IMR-90 (cell line): Measurements from ENCODE around the gene NRL. TPM values are rescaled to one million over a fixed set of nuclear protein-coding genes. Genes with fewer than 3 reads are reported as not detected.

Experiments used
- ATAC-seq: fragments of 200-7000 bp; cut with Tn5 transposase; 2 replicates; pipeline ENCODE4 v1.9.1; 2020; ENCODE audit warnings: low read depth, mild to moderate bottlenecking, moderate library complexity
- BruUV-seq: library from RNA; stranded (reverse); fragments of 400-500 nt; replicated peaks from 2 replicates; lab custom pipeline; 2021; lab: Mats Ljungman, UMichigan
- CTCF ChIA-PET: fragments of 300-600 bp; formaldehyde crosslinking; extraction: SDS; loops from one replicate; lab custom pipeline; 2021; ENCODE audit warnings: antibody characterized with exemption; lab: Yijun Ruan, JAX
- POLR2A ChIA-PET: fragments of 300-600 bp; sonication (Branson Sonifier 250); formaldehyde crosslinking; loops from one replicate; lab custom pipeline; 2022; ENCODE audit warnings: antibody characterized with exemption; ENCODE audit not compliant: unreplicated experiment; lab: Charles Lee
- DNase-seq: peaks from one replicate; pipeline ENCODE4 v3.0.0; 2013
- H2AFZ ChIP-seq: replicated peaks from 2 replicates; pipeline ENCODE3; 2013; ENCODE audit warnings: low read length, mild to moderate bottlenecking; ENCODE audit not compliant: poor library complexity
- H2AK5ac ChIP-seq: 2 replicates; pipeline ENCODE4 v1.6.1; 2013; ENCODE audit warnings: low read depth, low read length, inconsistent platforms
- H2AK9ac ChIP-seq: replicated peaks from 2 replicates; pipeline ENCODE3; 2013; ENCODE audit warnings: mild to moderate bottlenecking, low read depth, low read length, moderate library complexity; ENCODE audit not compliant: poor library complexity
- H2BK120ac ChIP-seq: 2 replicates; pipeline ENCODE4 v1.6.1; 2013; ENCODE audit warnings: low read depth, low read length, inconsistent platforms
- H2BK15ac ChIP-seq: 3 replicates; pipeline ENCODE4 v1.6.1; 2013; ENCODE audit warnings: low read depth, low read length, inconsistent platforms
- H2BK20ac ChIP-seq: 2 replicates; pipeline ENCODE4 v1.6.1; 2013; ENCODE audit warnings: low read depth, mild to moderate bottlenecking, inconsistent platforms, low read length, moderate library complexity
- H2BK5ac ChIP-seq: 2 replicates; pipeline ENCODE4 v1.6.1; 2013; ENCODE audit warnings: mild to moderate bottlenecking, low read depth, low read length, inconsistent platforms; ENCODE audit not compliant: poor library complexity, severe bottlenecking
- H3K14ac ChIP-seq: replicated peaks from 2 replicates; pipeline ENCODE4 v1.6.1; 2013; ENCODE audit warnings: low read depth, low read length, inconsistent platforms
- H3K18ac ChIP-seq: 2 replicates; pipeline ENCODE4 v1.6.1; 2013; ENCODE audit warnings: low read depth, low read length, control low read depth
- H3K23ac ChIP-seq: 2 replicates; pipeline ENCODE4 v1.6.1; 2013; ENCODE audit warnings: low read depth, low read length, inconsistent platforms
- H3K27ac ChIP-seq: 2 replicates; pipeline ENCODE4 v1.5.1; 2013; ENCODE audit warnings: mild to moderate bottlenecking, control low read depth, low read length; ENCODE audit not compliant: insufficient read depth
- H3K27me3 ChIP-seq: 2 replicates; pipeline ENCODE4 v1.6.1; 2013; ENCODE audit warnings: low read length; ENCODE audit not compliant: control insufficient read depth, insufficient read depth
- H3K36me3 ChIP-seq: 2 replicates; pipeline ENCODE4 v1.6.1; 2013; ENCODE audit warnings: low read length, mixed read lengths; ENCODE audit not compliant: control insufficient read depth, insufficient read depth
- H3K4ac ChIP-seq: 2 replicates; pipeline ENCODE4 v1.6.1; 2013; ENCODE audit warnings: low read depth, low read length, inconsistent platforms
- H3K4me1 ChIP-seq: 2 replicates; pipeline ENCODE4 v1.6.1; 2013; ENCODE audit warnings: low read length, mixed read lengths; ENCODE audit not compliant: control insufficient read depth, insufficient read depth
- H3K4me2 ChIP-seq: 2 replicates; pipeline ENCODE4 v1.6.1; 2013; ENCODE audit warnings: low read depth, mild to moderate bottlenecking, control low read depth, low read length, moderate library complexity
- H3K4me3 ChIP-seq: 2 replicates; pipeline ENCODE4 v1.5.1; 2013; ENCODE audit warnings: low read depth, mild to moderate bottlenecking, control low read depth, low read length, moderate library complexity; ENCODE audit not compliant: insufficient read depth
- H3K56ac ChIP-seq: 2 replicates; pipeline ENCODE4 v1.6.1; 2013; ENCODE audit warnings: low read length, inconsistent platforms; ENCODE audit not compliant: insufficient read depth; ENCODE audit errors: extremely low read depth
- H3K79me1 ChIP-seq, 2 experiments: 2 replicates each; pipeline ENCODE4 v1.6.1; 2013; ENCODE audit warnings: low read length in 2 of 2, inconsistent platforms in 1 of 2, low read depth in 1 of 2
- H3K9ac ChIP-seq: 2 replicates; pipeline ENCODE4 v1.6.1; 2013; ENCODE audit warnings: low read depth, low read length, control low read depth
- H3K9me1 ChIP-seq: 2 replicates; pipeline ENCODE4 v1.6.1; 2013; ENCODE audit warnings: low read length, inconsistent platforms; ENCODE audit not compliant: insufficient read depth
- H3K9me3 ChIP-seq: 2 replicates; pipeline ENCODE4 v1.6.1; 2013; ENCODE audit warnings: low read length; ENCODE audit not compliant: control insufficient read depth, insufficient read depth
- H4K20me1 ChIP-seq: 2 replicates; pipeline ENCODE4 v1.6.1; 2013; ENCODE audit warnings: low read length, inconsistent platforms; ENCODE audit not compliant: insufficient read depth
- H4K5ac ChIP-seq: 2 replicates; pipeline ENCODE4 v1.6.1; 2013; ENCODE audit warnings: mild to moderate bottlenecking, low read depth, low read length, control low read depth
- H4K8ac ChIP-seq, 2 experiments: 2 replicates each; pipeline ENCODE4 v1.6.1; 2013; ENCODE audit warnings: low read depth in 2 of 2, low read length in 2 of 2, control low read depth in 1 of 2, inconsistent platforms in 1 of 2
- H4K91ac ChIP-seq: 2 replicates; pipeline ENCODE4 v1.6.1; 2013; ENCODE audit warnings: low read depth, low read length, inconsistent platforms; ENCODE audit not compliant: insufficient read depth
- BHLHE40 ChIP-seq: fragments of 150-350 bp; IDR thresholded peaks from 2 replicates; pipeline ENCODE4 v1.6.1; 2016; ENCODE audit warnings: mild to moderate bottlenecking, low read depth, low read length
- CEBPB ChIP-seq: IDR thresholded peaks from 2 replicates; pipeline ENCODE4 v1.6.1; 2012; ENCODE audit warnings: low read depth, low read length, improper control_type of control experiment
- CTCF ChIP-seq: conservative IDR thresholded peaks from 2 replicates; pipeline ENCODE4 v1.5.1; 2012; ENCODE audit warnings: mild to moderate bottlenecking, low read depth, low read length, improper control_type of control experiment
- ELK1 ChIP-seq: fragments of 150-350 bp; IDR thresholded peaks from 2 replicates; pipeline ENCODE4 v1.6.1; 2016; ENCODE audit warnings: low read depth, mild to moderate bottlenecking, low read length, moderate library complexity, borderline replicate concordance
- MAFK ChIP-seq: IDR thresholded peaks from 2 replicates; pipeline ENCODE4 v1.6.1; 2012; ENCODE audit warnings: low read depth, low read length, improper control_type of control experiment
- MAZ ChIP-seq: IDR thresholded peaks from 2 replicates; pipeline ENCODE4 v1.6.1; 2012; ENCODE audit warnings: low read depth, mild to moderate bottlenecking, low read length, improper control_type of control experiment, moderate library complexity, borderline replicate concordance
- MXI1 ChIP-seq: IDR thresholded peaks from 2 replicates; pipeline ENCODE4 v1.6.1; 2012; ENCODE audit warnings: low read depth, mild to moderate bottlenecking, low read length, moderate library complexity, borderline replicate concordance
- NFE2L2 ChIP-seq: fragments of 150-350 bp; IDR thresholded peaks from 2 replicates; pipeline ENCODE4 v1.6.1; 2016; ENCODE audit warnings: low read depth, mild to moderate bottlenecking, low read length
- POLR2A ChIP-seq: IDR thresholded peaks from 2 replicates; pipeline ENCODE4 v1.6.1; 2012; ENCODE audit warnings: mild to moderate bottlenecking, low read depth, low read length
- RAD21 ChIP-seq: IDR thresholded peaks from 2 replicates; pipeline ENCODE4 v1.6.1; 2012; ENCODE audit warnings: low read length, improper control_type of control experiment
- RCOR1 ChIP-seq: IDR thresholded peaks from 2 replicates; pipeline ENCODE4 v1.6.1; 2012; ENCODE audit warnings: mild to moderate bottlenecking, low read length, improper control_type of control experiment; ENCODE audit not compliant: insufficient replicate concordance
- RFX5 ChIP-seq: IDR thresholded peaks from 2 replicates; pipeline ENCODE4 v1.8.0; 2012; ENCODE audit warnings: low read depth, mild to moderate bottlenecking, low read length, moderate library complexity
- SMC3 ChIP-seq: fragments of 150-350 bp; IDR thresholded peaks from 2 replicates; pipeline ENCODE4 v1.6.1; 2016; ENCODE audit warnings: low read depth, mild to moderate bottlenecking, antibody characterized with exemption, low read length, moderate library complexity
- USF2 ChIP-seq: fragments of 150-350 bp; IDR thresholded peaks from 2 replicates; pipeline ENCODE4 v1.6.1; 2017; ENCODE audit warnings: mild to moderate bottlenecking, antibody characterized with exemption, low read length, low read depth
- WGBS, 2 experiments: methylation state at CpG; one replicate each; pipeline versions ENCODE4 v1.1.5 to v1.1.7; 2013; ENCODE audit warnings: missing lambda C conversion rate in 2 of 2; ENCODE audit not compliant: insufficient read length in 1 of 2; ENCODE audit errors: extremely low coverage in 2 of 2; 5-methylcytosine and 5-hydroxymethylcytosine counted together
- dilution Hi-C: fragments of 300-500 bp; cut with HindIII; formaldehyde crosslinking; loops from one replicate; pipeline ENCODE4 v1.14.3; 2018; ENCODE audit warnings: low sequenced_read_pairs; ENCODE audit not compliant: unreplicated experiment
- in situ Hi-C: fragments of 300-500 bp; cut with MboI; formaldehyde crosslinking; loops from 3 replicates; pipeline ENCODE4 v1.14.3; 2019; ENCODE audit warnings: low sequenced_read_pairs, inconsistent platforms, mixed read lengths
- intact Hi-C: fragments of 100-400 bp; cut with micrococcal nuclease; formaldehyde crosslinking; loops from 2 replicates; pipeline ENCODE4 v1.10.0; 2022
- polyA plus RNA-seq, 3 experiments: library from polyadenylated mRNA; depleted of rRNA; stranded (reverse); fragments of >200 nt; gene quantifications; 2 replicates each; pipeline ENCODE4 v1.2.3, GENCODE V29; 2012; ENCODE audit warnings: low replicate concordance in 1 of 3
- total RNA-seq: library from RNA; depleted of rRNA; stranded (reverse); fragments of >200 nt; gene quantifications from 2 replicates; pipeline ENCODE4 v1.2.3, GENCODE V29; 2012

NRL gene
- total and polyA plus RNA-seq, 2 of the 4 experiments (the other 2 are of a cell fraction): 0.18 to 0.70 TPM

GRCh38 chr14:24075485-24076301 is 39.1 kb downstream of the NRL start:
- no peaks in the 10 kb centered on the region for H3K9me1 ChIP-seq
- dilution Hi-C loops: no loop called here
- no peak overlapping the region for H2BK20ac ChIP-seq
- in situ Hi-C loops: no loop called here
- H2AK5ac ChIP-seq: no peak overlapping the region
- intact Hi-C loops: no loop called here
- ATAC-seq: no peak
- H4K8ac ChIP-seq: no peak overlapping the region
- H4K91ac ChIP-seq: no peak overlapping the region
- no peaks in the 10 kb centered on the region for H3K79me1 ChIP-seq
- no peak overlapping the region for H2BK15ac ChIP-seq
- TF ChIP-seq RCOR1 (no peak), BHLHE40 (no peak), MAFK (no peak), CEBPB (no peak), RAD21 (no peak), SMC3 (no peak), POLR2A (no peak), MAZ (no peak), ELK1 (no peak), CTCF (no peak), RFX5 (no peak), NFE2L2 (no peak), MXI1 (no peak), USF2 (no peak)
- H2AK9ac ChIP-seq: no peak overlapping the region
- no peak overlapping the region for H2AFZ ChIP-seq
- WGBS, 2 experiments: 57% methylated on average over 3 of the region's 11 CpGs; no CpG with 5 or more reads in 1 of the 2 experiments
- no peak overlapping the region for H3K4ac ChIP-seq
- no peak overlapping the region for H3K4me3 ChIP-seq
- H4K5ac ChIP-seq: no peak overlapping the region
- H3K4me1 ChIP-seq: peaks cover under 1% of the 10 kb centered on the region; the same call in 1 of the 2 replicates
- BruUV-seq: no TSS peak
- no peaks in the 10 kb centered on the region for H3K9me3 ChIP-seq
- no peak overlapping the region for H3K27ac ChIP-seq
- ChIA-PET POLR2A (no interaction called here), CTCF (no interaction called here)
- no peak overlapping the region for H3K23ac ChIP-seq
- no peaks in the 10 kb centered on the region; the same call in 1 of the 2 replicates for H4K20me1 ChIP-seq
- H2BK5ac ChIP-seq: no peak overlapping the region
- no peak overlapping the region for H3K56ac ChIP-seq
- no peak overlapping the region for H3K9ac ChIP-seq
- H3K27me3 ChIP-seq: peaks cover 82% of the 10 kb centered on the region
- H3K14ac ChIP-seq: no peak overlapping the region
- DNase-seq: no peak
- H3K4me2 ChIP-seq: no peak overlapping the region
- no peak overlapping the region for H3K18ac ChIP-seq
- H3K36me3 ChIP-seq: no peaks in the 10 kb centered on the region
- H2BK120ac ChIP-seq: no peak overlapping the region
